Stimulated activated CD8-positive, alpha-beta memory T cell treated with anti-CD3 and anti-CD28 coated beads, Interleukin-15, amount 100 ng/mL, for 48 hours (primary cell): ENCODE results near the gene IL27RA.

ENCODE experiments used
- DNase-seq, 2 donors: peaks; one replicate each; pipeline ENCODE4 v3.0.0-alpha.2; 2020; ENCODE audit warnings: low read depth in 2 of 2

Gene IL27RA

GRCh38 chr19:14088634-14089411, 57.3 kb downstream of the IL27RA start:
- no peak for DNase-seq

- DNase-seq: no peak
Measured at GRCh38 chr19:14089412-14089661, 57.8 kb downstream of the IL27RA start.

GRCh38 chr19:14089662-14090508, 58.3 kb downstream of the IL27RA start:
- DNase-seq: peak in 1 of 2 donors; percentile 33

GRCh38 chr19:14090509-14091080, 59.0 kb downstream of the IL27RA start, which contains the start of gene SAMD1:
Gene SAMD1 (minus strand): TSS chr19:14090751.
- peak; percentile 69 to 71 for DNase-seq

- DNase-seq: peak in 1 of 2 donors; percentile 58
Measured at GRCh38 chr19:14091081-14091812, 59.7 kb downstream of the IL27RA start.

- peak in 1 of 2 donors; percentile 16 for DNase-seq
Measured at GRCh38 chr19:14091813-14092462, 60.4 kb downstream of the IL27RA start.

- DNase-seq: no peak
Measured at GRCh38 chr19:14093117-14093823, 61.7 kb downstream of the IL27RA start.

GRCh38 chr19:14094854-14095253, 63.3 kb downstream of the IL27RA start:
- no peak for DNase-seq

GRCh38 chr19:14096272-14096992, 64.9 kb downstream of the IL27RA start:
- no peak for DNase-seq

GRCh38 chr19:14097532-14098151, 66.1 kb downstream of the IL27RA start:
- no peak for DNase-seq

GRCh38 chr19:14101003-14101545, 69.5 kb downstream of the IL27RA start:
- DNase-seq: no peak

GRCh38 chr19:14102102-14102696, 70.6 kb downstream of the IL27RA start:
- DNase-seq: no peak

- no peak for DNase-seq
Measured at GRCh38 chr19:14102756-14103155, 71.2 kb downstream of the IL27RA start.
